HCEC 1CT (cell line): Measurements from ENCODE around the gene KCNQ1.

Experiments
- DNase-seq: peaks from one replicate; pipeline ENCODE4 v3.0.0-alpha.2; 2017

KCNQ1 gene

DNA sequence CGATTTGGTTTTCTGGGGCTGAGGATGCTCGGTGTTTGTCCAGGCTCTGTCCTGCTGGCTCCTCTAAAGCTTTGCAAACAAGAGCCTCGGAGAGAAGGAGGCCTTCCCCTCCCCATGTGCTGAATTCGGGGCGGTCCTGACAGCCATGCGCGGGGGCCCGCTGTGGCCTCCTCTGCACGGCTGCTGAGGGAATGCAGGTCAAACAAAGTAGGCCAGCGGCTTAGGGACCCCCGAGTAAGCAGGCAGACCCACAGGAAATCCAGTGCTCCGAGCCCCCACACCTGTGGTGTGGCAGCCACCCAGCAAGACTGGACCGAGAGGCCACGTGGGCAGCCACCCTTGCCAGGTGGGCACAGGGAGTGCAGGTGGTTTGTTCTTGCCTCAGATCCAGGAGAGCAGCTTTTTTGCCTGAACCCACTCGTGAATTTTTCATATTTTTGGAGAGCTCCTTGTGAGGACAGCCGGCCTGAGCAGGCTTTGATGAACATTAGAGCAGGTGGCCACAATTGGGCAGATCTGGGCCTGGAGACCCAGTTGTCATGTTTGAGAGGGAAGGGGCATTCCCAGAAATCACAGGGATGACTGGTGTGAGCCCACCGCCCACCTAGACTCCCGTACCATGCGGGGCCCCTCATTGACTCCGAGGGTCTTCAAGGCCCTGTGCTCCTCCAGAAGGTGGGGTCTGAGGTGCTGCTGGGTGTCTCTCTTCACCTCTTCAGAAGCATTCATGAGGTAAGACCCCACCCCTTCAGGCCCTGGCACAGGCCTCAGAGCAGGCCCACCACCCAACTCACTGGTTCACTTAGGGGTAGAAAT, 298.0 kb downstream of the KCNQ1 start:
- DNase-seq = no peak

DNA sequence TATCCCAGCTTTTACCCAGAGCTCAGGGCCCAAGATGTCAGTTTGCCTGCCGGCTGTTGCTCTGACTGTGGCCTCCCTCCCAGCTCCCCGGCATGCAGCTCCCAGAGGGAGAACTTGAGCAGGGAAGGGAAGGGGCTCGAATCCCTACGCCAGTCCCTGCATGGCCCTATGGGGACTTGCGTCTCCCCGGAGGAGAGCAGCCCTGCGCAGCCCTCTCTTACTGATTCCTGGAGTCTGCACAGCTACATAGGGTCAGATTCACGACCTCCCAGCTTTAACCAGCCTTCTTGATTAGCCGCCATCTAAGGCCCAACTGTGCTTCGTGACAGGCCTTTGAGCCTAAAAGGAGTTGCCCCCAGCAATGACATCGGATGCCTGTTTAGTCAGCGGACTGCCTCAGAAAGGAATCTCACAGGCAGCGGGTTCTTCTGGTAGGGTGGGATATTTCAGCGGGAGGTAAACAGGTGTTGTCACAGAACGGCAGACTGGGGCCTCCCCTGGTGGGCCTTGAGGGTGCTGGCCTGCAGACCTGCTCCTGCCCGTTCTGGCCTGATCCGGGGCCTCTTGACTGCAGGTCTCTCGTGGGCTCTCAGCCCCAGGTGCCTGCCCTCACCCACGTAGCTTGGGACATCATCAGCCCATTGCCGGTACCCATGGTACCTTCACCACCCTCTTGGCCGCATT, 298.8 kb downstream of the KCNQ1 start:
- no peak for DNase-seq

DNA sequence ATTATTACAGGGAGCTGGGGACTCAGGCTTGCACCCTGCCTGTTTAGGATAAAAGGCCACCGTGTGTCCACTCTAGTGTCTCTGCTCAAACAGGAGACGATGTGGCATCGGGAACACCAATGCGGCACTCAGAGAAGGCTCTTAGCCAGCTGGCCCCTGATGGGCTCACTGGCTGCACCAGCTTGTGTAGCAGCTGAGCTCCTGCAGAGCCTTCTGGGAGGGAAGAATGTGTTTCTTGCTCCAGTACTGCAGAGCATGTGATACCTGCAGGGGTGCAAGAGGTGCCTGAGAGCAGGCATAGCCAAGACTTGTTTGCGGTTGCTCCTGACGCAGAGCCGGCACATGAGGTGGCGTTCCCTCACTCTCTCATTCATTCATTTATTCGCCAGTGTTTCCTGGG, 299.4 kb downstream of the KCNQ1 start:
- no peak for DNase-seq

DNA sequence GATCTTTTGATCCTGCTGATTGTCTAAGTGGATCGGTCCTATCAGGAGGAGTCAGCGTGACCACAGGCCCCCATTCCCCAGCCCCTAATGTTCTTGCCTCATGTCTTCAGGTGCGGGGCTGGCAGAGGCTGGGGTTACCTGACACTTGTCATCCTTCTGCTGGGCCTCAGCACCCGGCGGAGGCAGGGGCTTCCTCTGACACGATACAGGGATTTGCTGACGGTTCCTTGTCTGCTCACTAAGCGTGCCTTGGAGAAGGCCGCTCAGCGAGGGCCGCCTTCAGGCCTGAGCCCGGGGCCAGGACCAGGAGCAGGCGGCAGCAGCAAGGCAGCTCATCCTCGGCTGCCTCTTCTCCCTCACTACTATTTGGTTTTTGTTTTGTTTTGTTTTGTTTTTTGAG, 300.7 kb downstream of the KCNQ1 start:
- DNase-seq = no peak

DNA sequence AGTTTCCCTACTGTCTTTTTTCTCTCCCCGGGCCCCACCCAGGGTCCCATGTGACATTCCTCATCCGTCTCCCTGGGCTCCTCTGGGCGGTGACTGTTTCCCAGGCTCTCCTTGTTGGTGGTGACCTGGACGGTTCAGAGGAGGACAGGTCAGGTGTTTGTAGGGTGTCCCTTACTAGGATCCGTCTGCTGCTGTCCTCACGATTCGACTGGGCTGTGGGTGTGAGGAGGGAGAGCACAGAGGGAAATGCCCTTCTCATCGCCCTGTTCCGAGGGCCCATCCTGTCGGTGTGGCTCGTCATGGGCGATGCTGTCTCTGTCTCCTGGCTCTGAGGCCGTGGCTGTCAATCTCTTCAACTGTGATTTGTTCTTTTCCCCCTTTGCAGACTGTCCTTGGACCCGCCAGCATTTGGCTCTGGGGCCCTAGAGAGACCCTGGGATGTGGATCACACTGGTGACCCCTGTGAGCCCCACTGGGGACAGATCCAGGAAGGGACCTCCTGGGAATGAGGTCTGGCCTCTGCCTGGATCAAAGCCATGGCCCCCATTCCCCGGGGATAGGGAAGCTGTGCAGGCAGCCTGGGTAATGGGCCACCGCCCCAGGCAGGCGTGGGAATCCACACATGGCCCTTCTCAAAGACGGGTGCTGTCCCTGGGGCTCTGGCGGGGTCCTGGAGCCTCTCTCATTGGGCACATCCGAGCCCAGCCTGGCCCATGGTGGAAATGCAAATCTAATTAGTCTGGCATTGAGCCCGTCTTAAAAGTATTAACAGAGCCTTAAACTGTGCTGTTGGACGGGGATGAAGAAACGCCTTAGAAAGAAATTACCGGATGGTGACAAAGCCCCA, 301.8 kb downstream of the KCNQ1 start:
- no peak for DNase-seq

DNA sequence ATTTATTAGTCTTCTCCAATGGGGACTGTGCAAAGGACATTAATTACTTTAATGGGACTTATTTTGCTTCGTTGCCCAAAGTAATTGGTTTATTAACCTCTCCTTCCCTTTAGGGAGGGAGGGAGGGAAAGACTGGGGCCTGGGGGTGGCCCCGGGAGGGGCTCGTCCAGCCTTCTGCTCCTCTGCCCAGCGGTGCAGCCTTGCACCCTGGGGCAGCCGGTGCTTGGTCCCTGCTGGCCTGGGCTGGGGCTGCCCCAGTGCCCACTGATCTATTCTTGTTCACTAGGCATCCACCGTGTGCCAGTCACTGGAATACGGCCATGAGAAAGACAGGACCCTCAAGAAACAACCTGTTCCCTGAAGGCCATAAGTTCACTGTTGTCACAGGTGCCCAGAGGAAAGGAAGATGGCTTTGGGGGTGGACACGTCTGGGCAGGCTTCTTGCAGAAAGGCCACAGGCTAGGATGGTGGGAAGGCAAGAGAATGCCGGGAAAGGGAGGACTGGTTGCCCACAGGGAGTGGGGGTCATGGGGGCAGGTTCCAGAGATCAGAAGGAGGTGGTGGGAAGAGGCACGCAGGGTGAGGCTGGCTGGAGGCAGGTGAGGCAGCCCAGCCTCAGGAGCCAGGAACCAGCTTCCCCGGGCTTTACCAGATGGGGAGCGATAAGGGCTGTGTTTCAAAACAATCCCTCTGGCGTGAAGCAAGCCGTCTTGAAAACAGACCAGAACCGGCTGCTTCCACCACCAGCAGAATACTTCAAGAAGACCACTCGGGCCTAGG, 302.6 kb downstream of the KCNQ1 start:
- no peak for DNase-seq

DNA sequence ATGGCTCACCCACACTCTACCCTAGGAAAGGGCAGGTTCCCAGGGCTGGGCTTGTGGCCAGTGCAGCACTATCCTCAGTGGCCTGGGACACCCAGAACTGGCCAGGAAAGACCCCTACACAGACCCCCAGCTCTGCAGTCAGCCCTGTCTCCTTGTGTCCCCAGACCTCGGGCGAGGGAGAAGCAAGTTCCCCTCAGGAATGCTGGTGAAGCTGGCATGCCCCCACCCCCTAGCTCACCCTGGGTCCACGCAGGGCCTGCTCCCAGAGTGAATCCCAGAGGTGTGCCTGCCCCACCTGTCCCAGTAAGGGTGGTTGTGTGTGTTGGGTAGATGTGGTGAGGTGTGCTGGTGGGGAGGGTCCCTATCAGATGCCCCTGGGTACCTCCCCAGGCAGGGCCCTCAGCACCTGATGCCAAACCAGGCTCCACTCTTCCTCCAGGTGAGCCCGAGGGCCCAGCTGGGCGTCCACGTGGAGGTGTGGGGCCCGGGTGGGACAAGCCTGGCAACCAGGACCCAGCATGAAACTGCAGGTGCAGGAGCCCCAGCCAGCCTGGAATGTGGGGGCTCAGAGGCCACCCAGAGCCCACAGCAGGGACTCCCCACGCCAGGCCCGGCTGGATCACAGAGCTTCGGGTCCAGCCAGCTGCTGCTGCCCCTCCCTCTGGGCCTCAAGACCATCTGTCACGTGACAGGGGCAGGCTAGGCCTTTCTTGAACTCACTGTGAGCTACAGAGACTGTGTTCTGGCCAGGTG, 303.4 kb downstream of the KCNQ1 start:
- DNase-seq = no peak

DNA sequence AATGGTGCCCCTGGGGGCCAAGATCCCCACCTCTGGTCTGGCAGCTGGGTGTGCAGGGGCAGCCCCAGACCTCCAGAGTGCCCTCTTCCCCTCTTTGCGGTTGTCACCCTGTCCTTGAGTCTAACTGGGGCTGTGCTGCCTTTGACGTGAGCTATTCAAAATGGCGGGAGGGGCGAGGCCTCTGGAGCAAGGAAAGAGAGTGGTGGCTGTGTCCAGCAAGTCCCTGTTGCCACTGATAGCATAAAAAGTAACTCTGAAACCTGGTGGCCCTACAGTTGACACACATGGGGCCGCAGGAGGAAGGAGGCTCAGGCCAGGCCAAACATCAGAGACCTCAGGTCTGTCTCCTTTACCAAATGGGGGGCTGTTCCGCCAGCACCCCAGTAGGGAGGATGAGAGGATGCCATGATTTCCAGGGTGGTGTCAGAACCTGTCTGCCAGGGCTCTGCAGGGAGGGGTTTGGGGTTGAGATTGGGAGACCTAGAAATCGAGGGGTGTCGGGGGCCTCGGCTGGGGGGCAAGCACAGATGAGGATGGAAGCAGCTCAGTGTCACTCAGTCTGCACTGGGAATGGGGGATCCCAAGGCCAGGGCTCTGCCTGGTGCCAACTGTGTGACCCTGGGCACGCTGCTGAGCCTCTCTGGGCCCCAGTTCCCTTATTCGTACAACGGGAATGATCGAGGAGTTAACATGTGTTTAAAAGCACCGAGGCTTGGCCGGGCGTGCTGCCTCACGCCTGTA, 304.2 kb downstream of the KCNQ1 start:
- no peak for DNase-seq

DNA sequence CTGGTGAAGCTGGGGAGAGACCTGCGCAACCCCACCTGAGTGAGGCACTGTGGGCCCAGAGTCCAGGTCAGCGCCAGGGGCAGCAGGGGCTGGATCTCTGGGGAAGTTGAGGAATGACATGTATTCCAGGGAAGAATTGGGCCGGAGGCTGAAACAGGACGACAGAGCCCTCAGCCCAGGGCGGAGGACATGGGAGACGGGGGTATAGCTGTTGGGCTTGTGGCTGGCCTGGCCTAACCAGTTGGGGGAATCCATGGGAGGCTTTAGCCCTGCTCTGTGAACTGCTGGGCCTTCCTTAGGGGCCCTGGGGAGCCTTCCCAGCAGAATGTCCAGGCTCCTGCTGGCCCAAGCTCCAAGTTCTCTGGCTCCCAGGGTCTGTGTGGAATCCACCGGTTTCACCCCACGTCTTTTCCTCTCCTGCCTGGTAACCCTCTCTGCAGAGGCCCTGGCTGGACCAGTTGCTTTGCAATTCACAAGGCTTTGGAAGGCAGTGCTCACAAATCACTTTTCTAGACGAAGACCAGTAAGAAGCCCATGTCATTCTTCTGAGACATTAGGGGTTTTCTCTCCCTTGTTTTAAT, 305.4 kb downstream of the KCNQ1 start:
- no peak for DNase-seq

DNA sequence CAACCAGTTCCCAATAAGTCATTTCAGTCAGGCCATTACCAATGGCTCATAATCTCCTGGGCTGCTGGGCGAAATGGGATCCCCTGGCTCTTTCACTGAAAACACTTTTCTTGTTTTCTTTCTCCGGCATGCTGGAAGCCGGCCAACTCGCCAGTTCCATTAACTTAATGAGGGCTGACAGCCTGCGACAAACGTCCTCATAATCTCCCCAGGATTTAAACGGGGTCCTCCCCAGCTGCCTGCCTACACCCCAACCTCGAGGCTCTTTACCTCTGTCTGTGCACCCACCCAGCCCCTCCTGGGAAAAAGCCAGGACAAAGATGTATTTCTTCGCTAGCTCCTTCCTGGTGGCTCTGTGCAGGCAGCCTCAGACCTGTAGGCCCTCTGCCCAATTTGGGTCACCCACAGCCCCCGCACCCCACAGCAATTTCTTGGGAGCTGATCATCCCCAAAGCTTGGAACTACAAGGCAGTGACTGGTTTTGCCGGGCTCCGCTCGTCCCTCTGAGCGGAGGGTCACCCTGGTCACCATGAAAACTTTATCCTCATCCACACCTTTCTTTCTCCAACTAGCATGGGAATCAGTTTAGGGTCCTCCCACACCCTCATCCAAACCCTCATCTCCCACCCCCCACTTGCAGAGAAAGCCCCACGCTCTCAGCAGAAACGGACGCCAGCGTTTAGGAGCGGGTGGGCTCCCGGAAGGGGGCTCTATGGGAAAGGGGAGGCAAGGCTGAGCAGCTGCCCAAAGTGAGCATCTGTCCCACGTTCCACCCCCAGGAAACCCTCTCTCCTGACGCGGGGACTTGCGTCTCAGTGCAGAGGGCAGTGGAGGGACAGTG, 306.1 kb downstream of the KCNQ1 start:
- no peak for DNase-seq

DNA sequence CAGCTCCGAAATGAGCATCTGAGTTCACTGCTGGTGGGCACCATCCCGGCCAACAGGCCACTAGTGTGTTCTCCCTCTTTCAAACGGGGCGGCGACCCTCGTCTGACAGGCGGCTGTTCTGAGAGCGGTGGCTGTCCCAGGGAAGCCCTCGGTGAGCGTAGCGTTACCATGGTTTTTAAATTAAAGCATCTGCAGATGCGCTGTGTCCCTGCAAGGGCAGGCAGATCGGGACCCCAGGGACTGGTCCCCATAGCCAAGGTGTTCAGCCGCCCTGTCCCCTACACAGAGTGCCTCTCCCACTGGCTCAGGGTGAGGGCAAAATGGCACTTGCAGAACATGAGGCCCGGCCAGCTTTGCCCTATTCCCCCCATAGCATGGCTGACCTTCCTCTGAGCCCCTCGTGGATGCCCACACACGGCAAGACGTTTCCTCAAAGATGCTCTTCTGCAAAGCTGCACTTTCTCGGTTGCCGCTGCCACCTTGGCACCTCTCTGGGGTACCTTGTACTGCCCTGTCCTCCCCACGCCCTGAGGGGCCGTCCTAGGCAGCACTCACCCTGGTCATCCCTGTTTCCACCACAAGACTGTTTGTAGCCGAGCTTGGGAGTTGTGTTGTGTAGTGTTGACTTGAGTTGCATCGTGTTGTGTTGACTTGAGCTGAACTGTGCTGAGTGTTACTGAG, 306.9 kb downstream of the KCNQ1 start:
- no peak for DNase-seq

DNA sequence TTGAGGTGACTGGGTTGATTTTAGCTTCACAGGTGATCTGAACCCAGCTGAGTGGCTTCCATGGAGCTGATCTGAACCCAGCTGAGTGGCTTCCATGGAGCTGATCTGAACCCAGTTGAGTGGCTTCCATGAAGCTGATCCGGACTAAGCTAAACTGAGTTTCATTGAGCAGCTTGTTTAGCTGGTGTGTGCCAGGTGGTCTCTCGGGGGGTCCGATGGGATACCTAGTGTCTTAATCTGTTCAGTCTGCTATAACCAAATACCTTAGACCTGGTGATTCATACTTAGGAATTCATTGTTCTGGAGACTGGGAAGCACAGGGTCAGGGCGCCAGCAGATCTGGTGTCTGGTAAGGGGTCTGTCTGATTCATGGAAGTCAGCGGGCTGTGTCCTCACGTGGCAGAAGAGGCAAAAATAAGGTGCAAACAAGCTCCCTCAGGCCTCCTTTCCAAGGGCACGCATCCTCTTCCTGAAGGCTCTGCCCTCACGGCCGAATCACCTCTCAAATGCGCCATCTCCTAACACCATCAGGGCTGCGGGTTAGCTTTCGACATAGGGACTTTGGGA, 307.5 kb downstream of the KCNQ1 start:
- no peak for DNase-seq

DNA sequence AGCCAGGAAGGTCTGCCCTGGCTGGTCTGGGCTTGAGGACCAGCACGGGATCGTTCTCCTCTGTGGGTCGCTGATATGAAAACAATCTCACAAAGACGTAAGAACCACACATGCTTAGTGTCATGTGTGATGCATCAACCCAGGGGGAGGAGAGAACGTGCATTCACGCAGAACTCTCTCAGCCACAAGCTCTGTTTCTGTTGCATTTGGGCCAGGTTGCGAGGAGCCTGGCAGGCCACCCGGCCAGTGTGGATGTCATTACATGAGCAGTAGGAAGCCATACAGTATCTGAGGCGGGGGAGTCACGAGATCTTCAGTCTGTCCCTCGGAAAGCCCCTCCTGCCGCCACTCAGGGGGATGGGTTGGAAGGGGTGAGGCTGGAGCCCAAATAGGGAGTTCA, 308.1 kb downstream of the KCNQ1 start:
- DNase-seq = no peak

DNA sequence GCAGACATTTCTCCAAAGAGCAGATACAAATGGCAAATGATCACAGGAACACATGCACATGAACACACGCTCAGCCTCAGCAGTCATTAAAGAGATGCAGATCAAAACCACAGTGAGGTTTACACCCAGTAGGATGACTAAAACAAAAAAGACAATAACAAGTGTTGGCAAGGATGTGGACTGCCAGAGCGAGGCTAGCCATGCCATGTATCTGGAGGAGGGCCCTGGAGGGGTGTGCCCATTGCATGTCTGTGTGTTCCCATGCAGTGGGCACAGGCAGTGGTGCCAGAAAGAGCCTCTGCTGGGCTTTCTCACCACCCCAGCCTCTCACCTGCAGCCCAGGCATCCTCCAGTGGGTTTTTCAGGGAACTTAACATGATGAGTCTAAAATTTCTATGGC, 309.2 kb downstream of the KCNQ1 start:
- DNase-seq = no peak

DNA sequence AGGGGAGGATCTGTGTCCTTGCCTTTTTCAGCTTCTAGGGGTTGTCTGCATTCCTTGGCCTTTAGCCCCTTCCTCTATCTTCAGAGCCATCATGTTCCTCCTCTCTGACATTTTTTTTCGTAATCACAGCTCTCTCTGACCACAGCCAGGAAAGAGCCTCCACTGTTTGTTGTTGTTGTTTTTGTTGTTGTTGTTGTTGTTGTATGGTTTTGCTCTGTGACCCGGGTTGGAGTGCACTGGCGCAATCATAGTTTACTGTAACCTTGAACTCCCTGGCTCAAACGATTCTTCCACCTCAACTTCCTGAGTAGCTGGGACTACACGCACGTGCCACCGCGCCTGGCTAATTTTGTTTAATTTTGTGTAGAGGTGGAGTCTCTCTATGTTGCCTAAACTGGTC, 310.3 kb downstream of the KCNQ1 start:
- no peak for DNase-seq

DNA sequence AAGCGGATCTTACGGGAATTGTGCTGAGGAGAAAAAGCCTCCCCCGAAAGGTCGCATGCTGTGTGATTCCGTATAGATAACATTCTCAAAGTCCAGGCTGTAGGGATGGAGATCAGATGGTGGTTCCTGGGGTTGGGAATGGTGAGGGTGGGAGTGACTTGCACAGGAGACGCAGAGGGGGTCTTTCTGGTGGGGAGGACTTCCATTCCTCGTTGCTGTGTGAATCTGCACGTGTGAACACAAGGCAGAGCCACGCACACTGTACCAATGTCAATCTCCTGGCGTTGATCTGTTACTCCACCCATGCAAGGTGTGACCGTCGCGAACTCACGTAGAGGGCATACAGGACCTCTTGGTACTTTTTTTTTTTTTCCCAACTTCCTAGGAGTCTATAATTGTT, 313.9 kb downstream of the KCNQ1 start:
- no peak for DNase-seq

DNA sequence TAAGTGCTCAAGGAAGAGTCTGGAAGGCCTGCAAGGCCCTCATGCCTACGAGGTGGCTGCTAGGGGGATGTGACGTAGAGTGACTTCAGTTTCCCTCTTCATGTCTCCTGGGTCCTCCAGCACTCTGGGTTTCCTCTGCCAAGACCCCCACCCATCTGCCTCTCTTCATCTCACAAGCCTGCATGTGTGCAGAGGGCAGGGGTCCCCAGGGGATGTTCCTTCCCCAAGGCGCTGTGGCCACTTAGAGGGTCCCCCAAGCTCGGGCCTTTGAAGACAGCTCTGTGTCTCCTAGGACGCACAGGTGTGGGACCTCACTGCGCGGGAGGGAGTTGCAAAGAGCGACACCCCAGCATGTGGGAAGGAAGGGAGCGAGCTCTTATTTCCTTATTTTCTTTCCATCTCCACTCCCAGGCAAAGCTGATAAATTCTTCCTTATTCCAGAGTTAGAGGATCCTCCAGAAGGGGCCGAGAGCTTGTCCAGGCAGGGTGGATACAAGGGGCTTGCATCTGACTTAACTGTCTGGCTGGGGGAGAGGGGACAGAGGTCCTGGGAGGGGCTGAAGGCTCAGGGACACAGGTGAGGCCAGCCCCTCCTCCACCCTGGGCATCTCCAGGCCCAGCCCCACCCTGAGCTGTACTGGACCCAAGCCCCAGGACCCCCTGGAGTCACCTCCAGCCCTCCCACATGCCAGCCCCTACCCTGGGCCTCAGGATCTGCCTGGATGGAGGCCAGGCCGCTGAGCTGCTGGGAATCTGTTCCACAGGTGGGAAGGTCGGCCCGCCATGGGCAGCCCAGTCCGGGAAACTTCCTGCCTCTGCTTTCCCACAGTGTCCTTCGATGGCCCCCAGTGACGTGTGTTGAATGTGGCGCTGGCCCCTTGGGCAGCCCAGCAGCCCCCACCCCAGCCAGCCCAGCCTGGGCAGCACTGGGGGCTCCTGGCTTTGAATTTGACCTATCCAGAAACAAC, 314.7 kb downstream of the KCNQ1 start:
- DNase-seq = no peak
